Measurements from ENCODE around the gene ZYG11B. TPM values are rescaled to one million over a fixed set of nuclear protein-coding genes. Genes with fewer than 3 reads are reported as not detected.
"Not testable (repeated sequence)": the region's sequence is repeated elsewhere in the genome, so short reads cannot be mapped to it uniquely, and the experiment has no call there.

The ZYG11B gene
- polyA plus RNA-seq, 3 donors: 7.3 to 17.5 (median 15.8) TPM

GRCh38 chr1:52748119-52748518 lies 21.9 kb downstream of the ZYG11B start:
- peak; percentile 24 for TF ChIP-seq CTCF (IDR thresholded peaks at IDR 0.05)

GRCh38 chr1:52749496-52749895 lies 23.2 kb downstream of the ZYG11B start:
- H3K27me3 Mint-ChIP-seq (ENCODE audit: low read depth in 3 of 3); H3K9me3 Mint-ChIP-seq; H3K36me3 ChIP-seq (replicated peaks in 1 of 2; ENCODE audit: control insufficient read depth in 1 of 2, insufficient read depth in 2 of 2, low read length in 2 of 2); H3K4me1 ChIP-seq (ENCODE audit: control insufficient read depth in 1 of 2, insufficient read depth in 2 of 2, low read length in 2 of 2); DNase-seq; H3K9me3 ChIP-seq (replicated peaks in 1 of 2; ENCODE audit: control insufficient read depth in 1 of 2, insufficient read depth in 1 of 2, low read length in 2 of 2); H2AFZ ChIP-seq (ENCODE audit: insufficient read depth, low read depth, low read length, poor library complexity, severe bottlenecking); H3K4me1 Mint-ChIP-seq; H3K4me3 Mint-ChIP-seq; H3K27ac ChIP-seq (ENCODE audit: low read depth in 1 of 2, low read length in 2 of 2); H3K36me3 Mint-ChIP-seq; H3K27me3 ChIP-seq (ENCODE audit: control insufficient read depth in 2 of 2, insufficient read depth in 2 of 2, low read length in 2 of 2); H3K4me2 ChIP-seq (replicated peaks; ENCODE audit: extremely low read depth, low read length, poor library complexity, severe bottlenecking); H3K9ac ChIP-seq (ENCODE audit: insufficient read depth, low read length, poor library complexity, severe bottlenecking); H3K4me3 ChIP-seq (replicated peaks in 1 of 3; ENCODE audit: low read depth in 2 of 3, low read length in 3 of 3); intact Hi-C loops (cut with micrococcal nuclease); H3K27ac Mint-ChIP-seq: not testable (repeated sequence)
- 98% methylated on average over 7 of the region's 9 CpGs for WGBS (ENCODE audit: insufficient coverage)
- Histone ChIP-seq H4K20me1 (ENCODE audit: insufficient read depth, low read length) (peaks cover 44% of the 10 kb centered on the region), H3K79me2 (ENCODE audit: insufficient read depth, low read length) (peaks cover 23% of the 10 kb centered on the region)

More at GRCh38 chr1:52748119-52748518, 21.9 kb downstream of the ZYG11B start:
- peaks cover 5 to 6% of the 10 kb centered on the region in 2 donors for H3K36me3 Mint-ChIP-seq
- Histone ChIP-seq H3K9ac (ENCODE audit: insufficient read depth, low read length, poor library complexity, severe bottlenecking) (no peak overlapping the region), H3K36me3 (replicated peaks in 1 of 2; ENCODE audit: control insufficient read depth in 1 of 2, insufficient read depth in 2 of 2, low read length in 2 of 2) (peaks cover 0 to 3% of the 10 kb centered on the region in 2 donors), H3K27ac (ENCODE audit: low read depth in 1 of 2, low read length in 2 of 2) (no peak overlapping the region), H3K4me1 (ENCODE audit: control insufficient read depth in 1 of 2, insufficient read depth in 2 of 2, low read length in 2 of 2) (no peaks in the 10 kb centered on the region), H3K27me3 (ENCODE audit: control insufficient read depth in 2 of 2, insufficient read depth in 2 of 2, low read length in 2 of 2) (no peaks in the 10 kb centered on the region), H3K4me3 (replicated peaks in 1 of 3; ENCODE audit: low read depth in 2 of 3, low read length in 3 of 3) (no peak overlapping the region), H2AFZ (ENCODE audit: insufficient read depth, low read depth, low read length, poor library complexity, severe bottlenecking) (no peak overlapping the region), H3K79me2 (ENCODE audit: insufficient read depth, low read length) (peaks cover 23% of the 10 kb centered on the region), H4K20me1 (ENCODE audit: insufficient read depth, low read length) (peaks cover 57% of the 10 kb centered on the region), H3K9me3 (replicated peaks in 1 of 2; ENCODE audit: control insufficient read depth in 1 of 2, insufficient read depth in 1 of 2, low read length in 2 of 2) (no peaks in the 10 kb centered on the region), H3K4me2 (replicated peaks; ENCODE audit: extremely low read depth, low read length, poor library complexity, severe bottlenecking) (no peak overlapping the region)
- H3K27ac Mint-ChIP-seq: no peak overlapping the region
- H3K4me1 Mint-ChIP-seq: no peaks in the 10 kb centered on the region
- intact Hi-C loops (cut with micrococcal nuclease): no loop called here
- no peaks in the 10 kb centered on the region for H3K9me3 Mint-ChIP-seq
- no peak for DNase-seq
- no peak overlapping the region for H3K4me3 Mint-ChIP-seq
- H3K27me3 Mint-ChIP-seq (ENCODE audit: low read depth in 3 of 3): no peaks in the 10 kb centered on the region

- H3K4me2 ChIP-seq (replicated peaks; ENCODE audit: extremely low read depth, low read length, poor library complexity, severe bottlenecking); H3K27me3 ChIP-seq (ENCODE audit: control insufficient read depth in 2 of 2, insufficient read depth in 2 of 2, low read length in 2 of 2); H3K27ac Mint-ChIP-seq; H3K27me3 Mint-ChIP-seq (ENCODE audit: low read depth in 3 of 3); H3K9me3 Mint-ChIP-seq; H3K9ac ChIP-seq (ENCODE audit: insufficient read depth, low read length, poor library complexity, severe bottlenecking); H3K27ac ChIP-seq (ENCODE audit: low read depth in 1 of 2, low read length in 2 of 2); H3K4me3 ChIP-seq (replicated peaks in 1 of 3; ENCODE audit: low read depth in 2 of 3, low read length in 3 of 3); H3K36me3 Mint-ChIP-seq; H3K4me3 Mint-ChIP-seq; H3K36me3 ChIP-seq (replicated peaks in 1 of 2; ENCODE audit: control insufficient read depth in 1 of 2, insufficient read depth in 2 of 2, low read length in 2 of 2); H2AFZ ChIP-seq (ENCODE audit: insufficient read depth, low read depth, low read length, poor library complexity, severe bottlenecking); H3K4me1 Mint-ChIP-seq; H3K9me3 ChIP-seq (replicated peaks in 1 of 2; ENCODE audit: control insufficient read depth in 1 of 2, insufficient read depth in 1 of 2, low read length in 2 of 2); H3K4me1 ChIP-seq (ENCODE audit: control insufficient read depth in 1 of 2, insufficient read depth in 2 of 2, low read length in 2 of 2); intact Hi-C loops (cut with micrococcal nuclease); DNase-seq: not testable (repeated sequence)
- Histone ChIP-seq H3K79me2 (ENCODE audit: insufficient read depth, low read length) (peaks cover 23% of the 10 kb centered on the region), H4K20me1 (ENCODE audit: insufficient read depth, low read length) (peaks cover 38% of the 10 kb centered on the region)
- 100% methylated on average over 3 of the region's 6 CpGs for WGBS (ENCODE audit: insufficient coverage)
These were observed 23.9 kb downstream of the ZYG11B start for GRCh38 chr1:52750139-52750538.

Data from CD14-positive monocyte (primary cell).